GM12892 (cell line): ENCODE measurements around the gene PIGZ.

Source experiments
- POLR2A ChIP-seq: IDR thresholded peaks from 2 replicates; pipeline ENCODE4 v1.6.1; 2011; ENCODE audit warnings: low read depth, low read length, control low read depth
- POLR2AphosphoS5 ChIP-seq: IDR thresholded peaks from 2 replicates; pipeline ENCODE4 v1.6.1; 2011; ENCODE audit warnings: low read depth, low read length, control low read depth

GRCh38 chr3:197012540-197012883 is 43.9 kb upstream of the PIGZ start:
- TF ChIP-seq POLR2A (no peak), POLR2AphosphoS5 (no peak)
